ENCODE data around the gene SMAD6. TPM values are rescaled to one million over a fixed set of nuclear protein-coding genes. Genes with fewer than 3 reads are reported as not detected.

SMAD6 gene
- total RNA-seq, 1 donor, result 3.2 TPM

DNA sequence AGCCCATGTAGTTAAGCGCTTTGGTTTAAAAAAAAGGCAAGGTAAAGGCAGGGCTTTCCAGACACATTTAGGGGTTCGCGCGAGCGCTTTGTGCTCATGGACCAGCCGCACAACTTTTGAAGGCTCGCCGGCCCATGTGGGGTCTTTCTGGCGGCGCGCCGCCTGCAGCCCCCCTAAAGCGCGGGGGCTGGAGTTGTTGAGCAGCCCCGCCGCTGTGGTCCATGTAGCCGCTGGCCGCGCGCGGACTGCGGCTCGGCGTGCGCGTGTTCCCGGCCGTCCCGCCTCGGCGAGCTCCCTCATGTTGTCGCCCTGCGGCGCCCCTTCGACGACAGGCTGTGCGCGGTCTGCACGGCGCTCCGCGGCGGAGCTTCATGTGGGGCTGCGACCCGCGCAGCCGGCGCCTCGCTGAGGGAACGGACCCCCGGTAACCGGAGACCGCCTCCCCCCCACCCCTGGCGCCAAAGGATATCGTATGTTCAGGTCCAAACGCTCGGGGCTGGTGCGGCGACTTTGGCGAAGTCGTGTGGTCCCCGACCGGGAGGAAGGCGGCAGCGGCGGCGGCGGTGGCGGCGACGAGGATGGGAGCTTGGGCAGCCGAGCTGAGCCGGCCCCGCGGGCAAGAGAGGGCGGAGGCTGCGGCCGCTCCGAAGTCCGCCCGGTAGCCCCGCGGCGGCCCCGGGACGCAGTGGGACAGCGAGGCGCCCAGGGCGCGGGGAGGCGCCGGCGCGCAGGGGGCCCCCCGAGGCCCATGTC, 927 bp downstream of the SMAD6 start:
- no peak for DNase-seq (ENCODE audit: low read depth in 2 of 3, low spot score in 2 of 3)

DNA sequence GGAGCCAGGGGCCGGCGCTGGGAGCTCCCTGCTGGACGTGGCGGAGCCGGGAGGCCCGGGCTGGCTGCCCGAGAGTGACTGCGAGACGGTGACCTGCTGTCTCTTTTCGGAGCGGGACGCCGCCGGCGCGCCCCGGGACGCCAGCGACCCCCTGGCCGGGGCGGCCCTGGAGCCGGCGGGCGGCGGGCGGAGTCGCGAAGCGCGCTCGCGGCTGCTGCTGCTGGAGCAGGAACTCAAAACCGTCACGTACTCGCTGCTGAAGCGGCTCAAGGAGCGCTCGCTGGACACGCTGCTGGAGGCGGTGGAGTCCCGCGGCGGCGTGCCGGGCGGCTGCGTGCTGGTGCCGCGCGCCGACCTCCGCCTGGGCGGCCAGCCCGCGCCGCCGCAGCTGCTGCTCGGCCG, 1.5 kb downstream of the SMAD6 start:
- DNase-seq (ENCODE audit: low read depth in 2 of 3, low spot score in 2 of 3), result peak in 1 of 3 donors; percentile 28

DNA sequence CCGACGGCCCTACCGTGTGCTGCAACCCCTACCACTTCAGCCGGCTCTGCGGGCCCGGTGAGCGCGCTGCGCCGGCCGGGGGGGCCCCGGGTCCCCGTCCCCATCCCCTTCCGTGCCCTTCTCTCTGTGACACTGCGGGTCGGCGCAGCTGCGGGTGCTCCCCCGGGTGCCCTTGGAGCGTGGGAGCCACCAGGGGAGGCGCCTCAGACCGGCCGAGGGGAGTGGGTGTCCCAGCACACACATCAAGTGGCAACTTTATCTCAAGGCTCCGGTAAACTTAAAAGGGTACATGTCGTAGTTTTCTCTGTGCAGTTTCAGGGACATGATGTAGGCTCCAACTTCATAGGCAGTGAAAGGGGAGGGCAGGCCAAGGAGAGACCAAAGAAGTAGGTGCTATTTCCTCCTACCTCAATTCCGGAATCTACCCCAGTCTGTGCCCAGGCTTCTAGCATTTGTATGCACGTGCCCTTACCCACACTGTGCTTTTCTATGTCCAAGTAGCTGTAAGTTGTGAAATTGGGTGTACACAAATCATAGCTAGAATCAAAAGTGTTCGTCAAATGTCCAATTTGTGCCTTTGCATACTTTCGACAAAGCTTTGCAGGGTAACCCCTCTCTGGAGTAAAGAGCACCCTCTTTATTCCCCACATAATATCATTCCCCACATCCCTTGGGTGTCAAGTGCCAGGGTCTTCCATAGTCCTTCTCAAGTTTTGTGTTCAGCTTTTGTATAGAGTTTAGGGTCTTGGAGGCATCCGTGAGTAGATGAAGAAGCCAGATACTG, 2.2 kb downstream of the SMAD6 start:
- no peak for DNase-seq (ENCODE audit: low read depth in 2 of 3, low spot score in 2 of 3)

DNA sequence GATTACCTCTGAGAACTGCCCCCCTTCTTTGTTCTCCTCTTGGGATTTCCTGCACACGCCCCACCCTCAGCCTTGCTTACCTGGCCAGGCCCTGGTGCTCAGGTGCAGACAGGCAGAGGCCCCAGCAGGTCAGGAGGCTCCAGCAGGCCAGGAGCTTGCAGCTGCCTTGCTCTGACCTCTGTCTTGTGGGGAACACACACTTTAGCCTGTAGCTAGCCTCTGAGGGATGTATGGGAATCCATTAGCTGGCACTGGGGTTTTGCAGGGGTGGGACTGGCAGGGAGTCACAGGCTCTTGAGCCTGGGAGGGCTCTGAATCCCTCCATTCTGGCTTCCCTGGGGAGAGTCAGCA, 2.7 kb downstream of the SMAD6 start:
- no peak for DNase-seq (ENCODE audit: low read depth in 2 of 3, low spot score in 2 of 3)

DNA sequence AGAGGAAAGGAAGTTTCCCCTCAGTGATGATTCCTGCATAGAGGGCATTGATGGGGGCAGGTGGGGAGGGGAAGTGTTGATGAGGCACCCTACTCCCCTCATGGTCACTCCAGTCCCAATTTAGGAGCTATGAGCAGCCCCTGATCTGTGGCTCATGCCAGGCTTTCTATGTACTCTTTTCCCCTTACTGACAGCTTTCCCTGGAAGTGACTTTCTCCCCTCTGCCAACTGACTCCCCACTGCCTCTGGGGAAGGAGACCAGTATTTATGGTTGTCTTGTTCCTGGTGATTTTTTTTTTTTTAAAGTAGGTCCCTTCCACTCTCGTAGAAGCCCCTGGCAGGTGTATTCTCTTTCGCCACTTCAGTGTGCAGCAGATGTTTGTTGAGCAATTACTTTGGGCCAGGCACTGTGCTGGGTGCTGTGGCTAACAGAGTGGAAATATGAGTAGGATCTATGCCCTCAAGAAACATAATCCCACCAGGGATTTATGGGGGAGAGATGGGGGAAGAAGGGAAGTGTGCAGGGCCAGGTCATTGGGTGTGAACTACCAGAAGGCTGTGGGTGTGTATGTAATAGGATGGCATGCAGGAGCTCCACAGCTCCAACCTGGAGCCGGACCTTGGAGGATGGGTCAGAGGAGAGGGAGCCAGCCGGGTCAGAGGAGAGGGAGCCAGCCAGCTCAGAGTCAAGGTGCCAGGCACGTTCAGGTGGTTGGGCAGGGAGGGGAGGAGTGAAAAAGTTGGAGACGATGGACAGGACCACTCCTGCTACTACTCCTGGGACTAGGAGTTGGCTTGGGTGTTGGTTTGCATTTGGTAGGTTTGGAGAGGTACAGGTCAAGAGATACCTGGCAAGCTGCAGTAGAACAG, 3.5 kb downstream of the SMAD6 start:
- DNase-seq (ENCODE audit: low read depth in 2 of 3, low spot score in 2 of 3), result no peak

DNA sequence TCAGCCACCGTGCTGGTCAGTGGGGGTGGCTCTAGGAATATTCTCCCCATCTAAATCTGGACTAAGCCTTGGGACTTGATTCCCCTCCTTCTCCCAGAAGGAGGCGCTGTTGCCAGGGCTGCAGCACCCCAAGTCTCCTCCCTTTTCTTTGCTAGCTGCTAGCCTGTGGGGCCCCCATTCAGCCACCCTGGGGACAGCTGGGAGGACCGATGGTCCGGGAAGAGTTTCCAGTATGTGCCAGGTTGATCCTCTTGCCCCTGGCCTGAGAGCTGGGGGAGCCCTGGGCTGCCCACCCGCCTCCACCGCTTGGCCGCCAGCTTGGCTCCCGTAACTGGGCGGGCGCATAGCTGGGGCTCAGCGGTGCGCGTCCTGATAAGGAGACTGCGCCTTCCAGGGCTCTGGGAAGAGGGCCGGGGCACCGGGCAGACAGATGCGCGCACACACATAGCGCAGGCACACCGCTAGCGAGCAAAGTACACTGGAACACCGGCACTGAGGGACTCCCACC, 4.2 kb downstream of the SMAD6 start:
- no peak for DNase-seq (ENCODE audit: low read depth in 2 of 3, low spot score in 2 of 3)

DNA sequence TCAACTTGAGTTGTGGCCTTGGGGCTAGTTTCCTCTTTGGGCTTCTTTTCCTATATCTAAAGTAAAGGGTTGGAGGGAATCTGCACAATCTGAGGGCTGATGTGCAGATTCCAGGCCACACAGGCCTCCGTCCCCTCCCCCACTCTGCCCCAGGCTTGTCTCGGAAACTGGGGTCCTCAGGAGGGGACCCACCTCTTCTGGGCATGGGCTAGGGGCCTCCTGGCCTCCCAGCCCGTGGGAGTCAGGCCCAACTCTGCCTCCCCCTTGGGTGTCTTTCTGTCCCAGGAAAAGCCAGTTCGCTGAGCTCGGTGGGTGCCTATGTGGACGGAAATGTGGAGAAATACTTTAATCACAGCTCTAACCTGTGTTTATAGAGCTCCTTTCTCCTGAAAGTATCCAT, 4.8 kb downstream of the SMAD6 start:
- no peak for DNase-seq (ENCODE audit: low read depth in 2 of 3, low spot score in 2 of 3)

DNA sequence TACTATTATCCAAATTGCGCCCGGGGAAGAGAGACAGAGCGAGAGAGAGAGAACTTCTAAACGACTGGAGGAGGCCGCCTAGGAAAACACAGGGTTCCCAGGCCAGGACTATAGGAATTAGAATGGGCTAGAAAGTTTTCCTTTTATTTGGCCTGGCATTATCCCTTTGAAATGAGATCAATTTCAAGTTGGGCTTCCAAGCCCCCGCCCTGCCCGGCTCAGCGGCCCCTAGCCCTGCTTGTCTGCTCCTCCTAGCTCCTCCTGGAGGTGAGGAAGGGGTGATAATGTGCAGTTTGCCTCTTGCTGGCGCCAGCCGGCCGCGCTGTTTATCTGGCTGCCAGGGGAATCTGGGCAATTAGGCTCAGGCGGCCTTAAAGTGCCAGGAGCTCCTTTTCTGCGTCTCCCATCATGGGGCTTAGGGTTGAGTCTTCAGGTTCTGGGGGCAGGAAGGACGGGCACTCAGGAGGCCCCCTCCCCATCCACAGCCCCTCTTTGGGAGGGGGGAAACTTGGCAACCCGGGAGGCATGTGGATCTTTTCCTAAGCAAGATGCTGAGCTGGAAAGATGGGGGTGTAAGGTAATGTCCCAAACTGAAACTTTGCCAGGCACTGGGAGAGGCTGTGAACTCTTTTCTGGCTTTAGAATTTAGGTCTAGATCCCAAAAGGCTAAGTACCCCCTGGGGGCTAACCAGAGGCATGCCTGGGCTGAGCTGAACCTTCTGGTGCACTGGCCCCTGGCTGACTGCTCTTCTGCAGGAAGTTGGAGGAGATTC, 5.5 kb downstream of the SMAD6 start:
- DNase-seq (ENCODE audit: low read depth in 2 of 3, low spot score in 2 of 3), result peak in 1 of 3 donors; percentile 14

DNA sequence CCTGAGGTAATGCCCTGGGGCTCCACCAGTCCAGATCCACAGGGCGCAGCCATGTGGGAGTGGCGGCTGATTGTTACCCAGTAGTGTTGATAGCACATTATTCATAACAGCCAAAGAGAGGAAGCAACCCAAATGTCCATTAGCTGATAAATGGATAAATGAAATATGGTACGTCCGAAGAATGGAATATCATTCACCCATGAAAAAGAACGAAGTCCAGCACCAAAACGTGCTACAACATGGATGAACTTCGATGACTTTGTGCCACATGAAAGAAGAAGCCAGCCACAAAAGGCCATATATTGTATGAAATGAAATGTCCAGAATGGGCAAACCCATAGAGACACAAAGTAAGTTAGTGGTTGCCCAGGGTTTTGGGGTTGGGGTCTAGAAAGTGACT, 6.4 kb downstream of the SMAD6 start:
- no peak for DNase-seq (ENCODE audit: low read depth in 2 of 3, low spot score in 2 of 3)

DNA sequence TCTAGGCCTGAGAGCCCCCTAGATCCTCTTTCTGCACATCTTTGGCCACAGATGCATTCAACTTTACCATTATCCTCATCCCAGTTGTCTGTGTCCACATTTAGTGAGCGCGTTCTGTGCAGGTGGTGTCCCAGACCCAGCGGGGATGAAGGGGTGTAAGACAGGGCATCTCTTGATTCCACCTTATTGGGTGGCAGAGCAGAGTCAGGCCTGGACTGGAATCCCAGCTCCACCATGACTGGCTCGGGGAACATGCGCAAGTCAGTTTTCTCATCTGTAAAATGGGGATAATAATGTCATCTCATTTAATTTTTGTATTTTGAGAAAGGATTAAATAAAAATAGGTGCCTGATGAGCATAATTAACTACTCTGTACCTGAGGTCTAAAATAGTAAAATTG, 7.8 kb downstream of the SMAD6 start:
- no peak for DNase-seq (ENCODE audit: low read depth in 2 of 3, low spot score in 2 of 3)

DNA sequence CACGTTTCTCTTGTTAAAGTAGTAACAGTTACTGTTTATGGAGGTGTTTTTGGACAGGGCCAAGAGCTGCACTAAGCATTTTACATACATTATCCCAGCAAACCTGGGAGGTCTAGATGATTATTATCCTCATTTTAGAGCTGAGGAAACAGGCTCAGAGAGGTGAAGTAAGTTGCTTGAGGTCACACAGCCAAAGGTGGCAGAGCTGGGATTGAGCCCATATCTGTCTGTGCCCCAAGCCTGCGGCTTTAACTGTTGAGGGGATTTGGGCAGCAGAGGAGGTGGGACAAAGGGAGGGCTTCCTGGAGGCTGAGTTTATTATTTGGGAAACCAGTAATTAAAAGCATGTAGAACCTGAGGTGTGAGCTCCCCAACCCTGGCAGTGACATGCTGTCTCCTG, 9.2 kb downstream of the SMAD6 start:
- no peak for DNase-seq (ENCODE audit: low read depth in 2 of 3, low spot score in 2 of 3)

DNA sequence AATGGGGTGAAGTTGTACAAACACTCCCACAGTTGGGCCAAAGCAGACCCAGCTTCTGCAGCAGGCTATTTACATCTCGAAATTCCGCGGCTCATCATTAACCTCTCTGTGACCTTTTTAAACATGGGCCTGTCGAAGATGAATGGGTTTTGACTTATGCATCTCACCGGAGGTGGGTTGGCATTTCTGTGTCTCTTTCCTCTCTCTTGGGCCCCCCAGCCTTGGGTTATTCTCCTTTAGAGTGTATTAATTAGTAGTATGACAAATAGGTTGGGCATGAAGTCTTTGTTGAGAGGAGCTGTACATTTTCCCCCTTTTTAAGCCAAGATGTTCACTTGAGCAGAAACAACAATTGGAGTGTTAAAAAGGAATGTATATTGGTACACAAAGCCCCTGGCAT, 9.8 kb downstream of the SMAD6 start:
- no peak for DNase-seq (ENCODE audit: low read depth in 2 of 3, low spot score in 2 of 3)

DNA sequence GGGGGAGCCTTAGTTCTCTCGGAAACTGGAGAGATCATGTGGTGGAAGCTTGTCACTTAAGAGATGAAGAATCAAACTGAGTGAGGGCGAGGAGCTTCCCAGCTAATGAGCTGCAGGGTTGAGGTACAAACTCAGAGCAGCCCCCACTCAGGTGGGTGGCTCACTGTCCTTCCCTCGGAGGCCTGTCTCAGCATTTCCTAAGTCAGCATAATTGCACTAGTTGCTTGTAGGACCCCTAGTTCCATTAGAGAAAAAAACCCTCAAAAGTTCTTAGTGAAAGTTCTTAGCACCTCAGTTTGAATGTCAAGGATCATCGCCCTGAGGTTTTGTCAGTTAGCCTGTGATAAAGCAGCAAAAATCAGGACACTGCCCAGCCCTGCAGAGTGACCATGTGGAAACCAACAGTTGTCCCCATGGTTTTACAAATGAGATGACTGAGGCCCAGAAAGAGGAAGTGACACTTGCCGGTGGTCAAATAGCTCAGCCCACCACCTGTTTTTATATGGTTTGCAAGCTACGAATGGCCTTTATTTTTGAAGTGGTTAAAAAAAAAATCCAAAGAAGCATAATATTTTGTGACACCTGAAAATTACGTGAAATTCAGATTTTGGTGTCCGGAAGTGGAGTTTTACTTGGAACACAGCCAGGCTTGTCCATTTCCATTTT, 11.9 kb downstream of the SMAD6 start:
- no peak for DNase-seq (ENCODE audit: low read depth in 2 of 3, low spot score in 2 of 3)

DNA sequence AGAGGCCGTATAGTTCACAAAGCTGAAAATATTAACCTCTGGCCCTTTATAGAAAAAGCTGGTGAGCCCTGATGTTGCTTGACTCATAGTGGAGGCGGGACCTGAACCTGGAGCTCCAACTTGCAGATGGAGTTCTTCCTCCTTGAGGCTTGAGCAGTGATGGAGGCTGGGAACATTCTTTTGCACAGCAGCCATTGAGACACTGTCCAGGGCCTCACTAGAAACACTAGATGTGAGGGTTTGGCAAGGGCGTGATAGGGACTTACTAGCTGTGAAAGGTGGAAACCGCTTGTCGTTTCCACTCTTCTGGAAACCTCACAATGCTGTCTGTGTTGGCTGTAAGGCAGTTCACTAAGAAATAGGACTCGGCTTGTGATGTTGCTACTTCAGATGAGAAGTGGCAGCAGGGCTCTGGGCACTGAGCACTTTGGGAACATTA, 12.5 kb downstream of the SMAD6 start:
- no peak for DNase-seq (ENCODE audit: low read depth in 2 of 3, low spot score in 2 of 3)

DNA sequence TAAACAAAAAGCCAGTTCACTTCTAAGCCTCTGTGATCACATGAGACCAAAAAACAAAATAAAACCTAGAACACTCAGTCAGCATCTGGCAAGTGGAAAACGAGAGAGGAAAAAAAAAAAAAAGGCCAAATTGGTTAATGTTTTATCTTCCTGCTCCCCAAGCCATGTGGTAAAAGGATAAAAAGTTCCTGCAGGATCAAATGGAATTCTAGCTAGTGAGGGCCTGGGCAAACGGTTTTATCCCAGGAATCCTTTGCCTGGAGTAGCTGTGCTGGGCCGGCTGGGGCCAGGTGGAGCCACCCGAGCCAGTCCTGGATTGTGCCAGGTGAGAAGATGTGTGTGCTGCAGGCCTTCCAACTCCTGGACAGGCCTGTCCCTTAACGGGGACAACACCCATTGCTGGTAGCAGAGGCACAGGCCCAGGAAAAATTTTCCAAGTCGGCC, 13.2 kb downstream of the SMAD6 start:
- DNase-seq (ENCODE audit: low read depth in 2 of 3, low spot score in 2 of 3), result no peak

DNA sequence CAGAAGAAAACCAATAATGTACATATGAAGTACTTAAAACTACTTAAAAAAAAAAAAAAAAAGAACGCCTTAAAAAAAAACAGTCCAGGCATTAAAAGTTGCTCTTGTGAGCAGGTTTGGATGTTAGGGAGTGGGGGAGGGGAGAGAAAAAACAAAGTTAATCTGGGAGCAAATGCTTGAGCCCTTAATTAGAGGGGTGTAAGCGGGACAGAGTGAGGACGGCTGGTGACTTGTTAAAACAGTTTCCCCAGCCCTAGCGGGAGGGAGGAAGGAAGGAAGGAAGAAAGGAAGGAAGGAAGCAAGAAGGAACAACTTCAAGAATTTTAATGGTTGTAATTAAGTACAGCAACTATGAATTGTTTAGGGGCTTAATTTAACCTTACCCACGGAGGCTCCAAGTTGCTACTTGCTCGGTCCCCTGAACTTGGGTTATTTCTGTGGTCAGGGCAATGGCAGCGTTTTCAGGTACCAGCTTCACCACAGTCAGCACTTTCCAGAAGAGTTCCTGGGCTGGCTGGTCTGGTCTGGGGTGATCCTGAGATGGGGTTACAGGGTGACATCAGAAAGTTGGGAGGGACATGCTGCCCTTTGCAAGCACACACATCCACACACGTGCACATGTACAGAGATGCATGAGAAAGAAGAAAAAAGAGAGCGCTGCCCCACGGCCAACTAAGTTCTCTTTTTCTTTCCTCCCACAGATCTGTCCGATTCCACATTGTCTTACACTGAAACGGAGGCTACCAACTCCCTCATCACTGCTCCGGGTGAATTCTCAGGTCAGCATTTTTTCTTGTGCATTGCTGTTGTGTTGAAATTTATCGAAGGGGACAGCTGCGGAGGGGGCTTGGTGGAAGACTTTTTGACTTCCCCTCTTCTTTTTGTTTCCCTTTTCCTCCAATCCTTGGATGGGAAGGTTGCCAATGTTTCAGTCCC, 14.0 kb downstream of the SMAD6 start:
- DNase-seq (ENCODE audit: low read depth in 2 of 3, low spot score in 2 of 3), result no peak

DNA sequence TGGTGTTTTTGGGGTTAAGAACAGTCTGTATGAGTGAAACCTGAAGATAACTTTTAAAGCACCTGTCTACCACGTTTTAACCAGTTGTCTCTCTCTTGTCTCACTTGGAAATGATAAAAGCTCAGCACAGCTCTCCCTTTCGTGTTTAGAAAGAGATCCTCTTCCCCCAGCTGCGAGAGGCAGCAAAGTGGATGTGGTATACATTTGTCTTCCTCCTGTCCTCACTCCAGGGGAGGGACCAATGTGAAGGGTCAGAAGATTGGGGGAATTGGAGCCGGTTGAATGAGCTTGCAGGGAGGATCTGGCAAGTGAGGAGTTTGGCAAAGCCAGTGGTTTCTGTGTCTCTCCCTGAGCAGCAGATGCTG, 14.6 kb downstream of the SMAD6 start:
- no peak for DNase-seq (ENCODE audit: low read depth in 2 of 3, low spot score in 2 of 3)

DNA sequence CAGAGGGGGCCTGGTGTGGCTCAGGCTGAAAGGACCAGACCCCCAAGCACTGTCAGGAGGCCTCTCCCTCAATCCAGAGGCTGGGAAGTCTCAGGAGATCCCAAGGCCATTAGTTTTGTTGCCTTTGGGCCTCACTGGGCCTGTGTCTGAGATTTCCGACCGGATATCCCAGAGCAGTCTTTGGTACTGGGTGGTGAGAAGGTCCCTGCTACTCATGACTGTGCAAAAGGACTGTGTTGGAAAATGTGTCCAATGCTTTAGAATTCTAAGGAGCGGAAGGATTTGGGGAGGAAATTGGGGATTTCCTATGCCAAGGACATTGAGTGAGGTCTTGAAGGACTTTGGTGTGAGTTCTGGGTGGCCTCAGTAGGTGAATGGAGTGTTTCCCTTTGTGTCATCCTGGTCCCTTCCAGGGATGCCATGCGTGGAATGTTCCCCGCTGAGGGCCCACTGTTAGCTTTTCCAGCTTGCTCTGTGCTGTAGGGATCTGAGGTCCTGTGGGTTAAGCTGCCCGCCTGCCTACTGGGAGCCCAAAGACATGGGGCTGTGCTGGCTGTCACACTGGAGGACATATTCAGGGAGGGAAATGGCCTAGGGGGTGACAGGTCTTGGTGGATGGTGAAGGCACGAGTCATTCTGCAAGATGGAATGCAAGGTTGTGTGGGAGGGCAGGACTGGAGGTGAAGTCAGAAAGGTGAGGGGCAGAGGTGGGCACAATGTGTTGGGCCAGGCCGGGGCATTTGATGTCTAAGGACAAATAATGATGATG, 16.4 kb downstream of the SMAD6 start:
- DNase-seq (ENCODE audit: low read depth in 2 of 3, low spot score in 2 of 3), result no peak
